DMS53 treated with DMSO at 0.1 percent for 48 hours (cell line): ENCODE results near the gene COL6A2.
"Not testable (repeated sequence)": the region's sequence is repeated elsewhere in the genome, so short reads cannot be mapped to it uniquely, and the experiment has no call there.

Source experiments
- DNase-seq: peaks from one replicate; lab custom pipeline; 2025; ENCODE audit not compliant: unreplicated experiment; lab: John Stamatoyannopoulos, UW

Gene COL6A2

DNA sequence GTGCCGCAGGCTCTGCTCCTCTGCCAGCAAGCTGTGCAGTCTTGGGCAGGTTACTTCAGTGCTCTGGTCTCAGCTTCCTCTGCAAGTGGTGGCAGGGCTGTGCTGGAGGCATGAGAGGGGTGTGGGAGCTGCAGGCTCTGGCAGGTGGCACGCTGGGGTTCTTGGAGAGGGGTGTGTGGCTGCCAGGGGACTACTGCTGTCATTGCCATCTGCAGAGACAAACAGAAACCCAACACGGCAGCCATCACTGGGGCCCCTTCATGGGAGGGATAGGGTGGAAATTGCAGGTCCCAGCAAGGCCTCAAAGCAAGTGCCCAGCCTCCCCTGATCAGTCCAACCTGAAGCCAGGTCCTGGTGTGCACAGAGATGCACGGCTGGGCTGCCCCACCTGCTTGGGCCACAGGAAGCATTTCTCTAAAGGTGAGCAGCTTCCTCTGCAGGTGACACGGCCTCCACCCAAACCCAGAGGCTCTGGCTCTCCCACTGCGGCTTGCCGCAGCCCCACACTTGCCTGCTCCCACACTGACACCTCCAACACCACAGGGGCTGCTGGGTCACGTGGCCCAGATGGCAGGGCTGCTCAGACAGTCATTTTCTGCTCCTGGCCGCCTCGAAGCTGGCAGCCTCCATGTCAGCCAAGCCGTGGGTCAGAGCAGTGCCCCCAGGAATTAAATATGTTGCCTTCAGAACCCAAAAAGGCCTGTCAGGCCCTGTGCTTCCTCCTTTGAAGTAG, 4.1 kb upstream of the COL6A2 start:
- no peak for DNase-seq

DNA sequence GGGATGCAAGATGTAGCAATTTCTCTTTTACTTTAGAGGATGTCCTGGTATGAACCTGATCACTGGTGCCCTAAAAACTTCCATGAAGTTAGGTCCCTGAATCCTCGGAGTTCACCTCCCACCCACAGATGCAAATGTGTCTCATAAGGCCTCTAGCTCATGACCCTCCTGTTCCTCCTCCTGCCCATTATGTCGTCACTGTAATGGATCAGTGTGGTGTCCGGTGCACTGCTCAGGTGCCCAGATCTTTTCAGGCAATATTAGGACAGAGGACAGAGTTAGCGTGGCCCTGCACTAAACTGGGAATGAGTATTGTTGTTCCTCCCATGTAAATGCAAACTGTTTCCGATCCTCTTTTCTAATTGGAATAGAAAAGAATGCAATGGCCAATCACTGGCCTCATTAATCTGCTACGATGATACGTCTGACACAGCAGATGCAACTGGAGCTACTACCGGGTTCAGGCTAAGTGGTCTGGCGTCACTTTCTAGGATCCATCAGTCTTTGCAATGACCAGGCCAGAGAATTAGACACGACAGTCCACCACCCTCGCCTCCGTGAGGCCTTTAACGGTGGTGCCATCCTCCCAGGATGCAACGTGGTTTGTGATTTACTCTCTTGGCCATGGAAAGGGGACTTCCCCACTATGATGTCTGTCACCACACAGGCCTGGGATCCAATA, 3.4 kb upstream of the COL6A2 start:
- DNase-seq = no peak

DNA sequence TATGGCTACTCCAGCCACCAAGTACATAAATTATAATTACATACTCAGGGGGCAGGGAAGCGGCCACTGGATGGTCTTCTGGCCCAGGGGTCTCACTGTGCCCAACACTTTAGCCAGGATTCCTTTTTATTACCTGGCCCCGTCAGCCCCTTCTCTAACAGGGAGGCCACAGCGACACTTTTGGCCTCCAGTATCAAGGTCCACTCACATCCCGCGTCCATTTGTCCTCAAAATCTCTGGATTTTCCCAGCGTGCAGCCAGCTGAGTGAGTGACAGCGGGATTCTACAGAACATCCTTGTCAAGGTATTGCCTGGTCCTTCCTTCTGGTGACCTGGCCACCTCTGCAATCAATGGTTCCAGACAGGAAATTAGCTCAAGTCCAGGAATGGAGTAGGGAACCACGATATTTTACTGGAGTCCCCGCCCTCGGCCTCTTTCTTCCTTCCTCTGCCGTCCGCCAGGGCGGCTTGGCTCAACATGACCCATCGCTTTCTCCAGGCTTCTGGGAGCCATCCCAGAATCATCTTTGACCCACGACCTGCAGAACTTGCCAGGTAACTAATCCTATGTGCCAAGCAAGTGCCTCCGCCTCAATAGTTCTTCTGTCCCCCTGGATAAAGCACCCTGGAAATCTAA, 2.7 kb upstream of the COL6A2 start:
- no peak for DNase-seq

DNA sequence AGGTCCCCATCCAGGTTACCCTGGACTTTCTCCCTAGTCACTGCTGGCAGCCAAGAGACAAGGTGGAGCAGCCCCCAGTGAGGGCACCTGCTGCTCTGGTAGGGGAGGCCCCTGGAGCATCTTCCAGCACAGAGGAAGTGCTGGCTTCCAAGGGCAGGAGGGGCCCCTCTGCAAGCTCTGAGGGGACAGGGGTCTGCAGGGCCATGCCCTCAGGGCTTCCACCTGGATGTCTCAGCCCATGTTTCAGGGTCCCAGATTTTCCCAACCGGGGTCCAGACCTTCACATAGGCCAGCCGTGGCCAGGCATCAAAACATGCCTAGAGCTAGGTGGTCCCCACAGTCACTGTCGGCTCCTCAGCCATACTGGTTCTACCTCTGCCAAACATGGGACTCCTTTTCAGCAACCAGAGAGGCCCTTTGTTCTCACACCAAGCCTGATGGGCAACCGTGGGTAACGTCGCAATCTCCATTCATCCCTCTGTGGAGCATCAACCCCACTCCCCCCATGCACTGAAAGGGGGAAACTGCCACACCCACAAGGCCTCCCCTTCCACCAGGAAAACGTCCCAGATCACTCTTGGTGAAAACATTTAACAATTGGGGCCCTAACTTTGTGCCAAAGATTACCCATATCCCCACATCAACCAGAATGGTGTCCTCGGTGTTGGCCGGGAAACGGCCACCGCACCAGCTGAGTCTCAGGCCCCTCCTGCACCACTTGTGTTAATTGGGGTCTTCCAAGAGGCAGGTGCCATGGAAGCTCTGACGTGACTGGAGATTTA, 1.9 kb upstream of the COL6A2 start:
- no peak for DNase-seq

DNA sequence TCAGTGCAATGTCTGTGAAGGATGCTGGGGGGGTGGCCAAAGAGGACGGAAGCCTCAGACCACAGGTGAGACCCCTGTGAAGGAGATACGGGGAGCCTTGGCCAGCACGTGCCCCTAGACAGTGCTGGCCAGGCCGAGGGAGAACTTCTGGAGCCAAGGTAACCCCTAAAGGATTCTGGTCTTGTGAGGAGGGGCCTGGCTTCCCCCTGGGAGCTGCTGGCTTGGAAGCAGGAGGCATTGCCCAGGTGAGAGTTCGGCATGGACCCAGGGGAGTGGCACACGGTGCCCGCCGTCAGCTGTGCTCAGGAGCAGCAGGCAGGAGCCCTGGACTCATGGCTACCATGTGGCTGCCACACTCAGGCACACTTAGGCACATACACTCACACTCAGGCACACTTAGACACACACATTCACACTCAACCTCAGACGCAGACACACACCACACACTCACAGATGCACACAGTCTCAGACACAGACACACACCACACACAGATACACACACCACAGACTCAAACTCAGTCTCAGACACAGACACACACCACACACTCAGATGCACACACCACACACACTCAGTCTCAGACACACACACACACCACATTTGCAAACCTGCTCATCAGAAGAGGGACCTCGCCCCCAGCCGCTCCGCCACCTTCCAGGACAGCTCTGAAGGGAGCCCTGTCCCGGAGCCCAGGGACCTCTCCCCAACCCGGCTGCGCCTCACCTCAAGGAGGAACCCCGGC, 1.1 kb upstream of the COL6A2 start:
- DNase-seq = no peak

DNA sequence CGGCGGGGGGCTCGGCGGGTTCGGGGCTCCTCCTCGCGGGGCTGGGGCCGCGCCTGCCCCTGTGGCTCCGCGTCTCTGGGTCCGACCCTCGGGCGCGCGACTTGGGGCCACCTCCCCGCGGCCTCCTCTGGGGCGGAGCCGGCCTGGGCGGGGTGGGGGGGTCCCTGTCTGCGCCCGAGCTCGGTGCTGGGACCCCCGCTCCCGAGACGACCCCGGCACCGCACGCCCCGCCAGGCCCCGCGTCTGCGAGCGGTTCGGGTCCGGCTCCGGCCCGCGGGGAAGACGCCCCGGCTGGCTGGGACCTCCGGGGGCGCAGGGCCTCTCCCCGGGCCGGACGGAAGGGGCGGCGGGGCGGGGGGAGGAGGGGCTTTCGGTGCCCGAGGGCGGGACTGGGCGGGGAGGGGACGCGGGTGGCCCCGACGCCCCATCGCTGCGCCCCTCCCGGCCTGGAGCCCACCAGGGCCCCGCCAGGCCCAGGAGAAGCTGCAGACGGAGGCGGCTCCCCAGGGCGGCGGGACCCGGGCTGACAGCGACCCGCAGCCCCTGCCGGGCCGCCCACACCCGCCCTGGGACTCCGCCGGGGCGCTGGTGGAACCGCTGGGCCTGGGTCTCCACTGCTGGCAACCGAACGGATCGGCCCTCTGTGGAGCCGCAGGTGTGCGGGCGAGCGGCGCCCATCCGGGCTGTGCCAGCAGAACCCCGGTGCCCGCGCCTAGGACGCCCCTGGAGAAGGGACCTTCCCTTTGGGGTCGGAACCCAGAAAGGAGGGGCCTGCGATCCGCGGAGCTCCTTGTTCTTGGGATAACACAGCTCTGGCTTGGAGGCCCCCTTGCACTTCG, 610 bp downstream of the COL6A2 start:
- DNase-seq = no peak

DNA sequence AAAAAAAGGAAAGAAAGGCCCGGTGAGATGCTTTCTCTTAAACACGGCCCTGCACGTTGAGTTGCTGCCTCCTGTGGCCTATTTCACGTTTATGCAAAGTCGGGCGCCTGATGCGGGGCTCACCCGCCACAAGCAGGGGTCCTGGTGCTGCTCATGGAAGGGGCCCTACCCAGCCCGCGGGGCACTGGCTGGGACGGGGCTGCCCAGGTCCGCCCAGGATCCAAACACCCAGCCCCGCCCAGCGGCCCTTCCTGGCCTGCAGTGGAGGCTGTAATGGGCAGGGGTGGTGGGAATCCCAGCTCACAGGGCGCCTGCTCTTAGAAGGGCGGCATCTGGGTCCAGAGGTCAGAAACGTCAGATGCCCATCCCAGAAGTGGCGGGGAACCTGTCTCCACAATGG, 1.6 kb downstream of the COL6A2 start:
- DNase-seq = no peak

DNA sequence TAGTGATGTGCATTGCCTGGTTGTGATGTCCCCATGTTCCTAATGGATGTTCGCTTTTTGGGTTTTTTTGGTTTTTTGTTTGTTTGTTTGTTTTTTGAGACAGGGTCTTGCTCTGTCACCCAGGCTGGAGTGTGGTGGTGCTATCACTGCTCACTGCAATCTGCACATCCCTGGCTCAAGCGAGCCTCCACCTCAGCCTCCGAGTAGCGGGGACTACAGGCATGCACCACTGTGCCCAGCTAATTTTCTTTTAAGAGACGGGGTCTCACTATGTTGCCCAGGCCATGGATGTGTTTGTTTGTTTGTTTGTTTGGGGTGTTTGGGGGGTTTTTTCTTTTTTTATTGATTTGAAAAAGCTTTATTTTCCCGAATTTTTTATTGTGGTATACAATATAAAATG, 2.1 kb downstream of the COL6A2 start:
- no peak for DNase-seq

DNA sequence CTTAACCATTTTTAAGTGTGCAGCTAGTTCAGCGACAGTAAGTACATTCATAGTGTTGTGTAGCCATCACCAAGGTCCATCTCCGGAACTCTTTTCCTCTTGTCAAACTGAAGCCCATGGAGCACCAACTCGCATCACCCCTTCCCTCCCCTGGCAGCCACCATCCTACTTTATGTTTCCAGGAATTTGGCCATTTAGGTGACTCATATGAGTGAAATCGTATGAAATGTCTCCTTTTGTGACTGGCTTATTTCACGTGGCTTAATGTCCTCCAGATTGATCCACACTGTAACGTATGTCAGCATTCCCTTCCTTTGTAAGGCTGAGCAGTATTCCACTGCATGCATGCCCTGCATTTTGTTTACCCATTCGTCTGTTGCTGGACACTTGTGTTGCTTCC, 2.5 kb downstream of the COL6A2 start:
- no peak for DNase-seq

DNA sequence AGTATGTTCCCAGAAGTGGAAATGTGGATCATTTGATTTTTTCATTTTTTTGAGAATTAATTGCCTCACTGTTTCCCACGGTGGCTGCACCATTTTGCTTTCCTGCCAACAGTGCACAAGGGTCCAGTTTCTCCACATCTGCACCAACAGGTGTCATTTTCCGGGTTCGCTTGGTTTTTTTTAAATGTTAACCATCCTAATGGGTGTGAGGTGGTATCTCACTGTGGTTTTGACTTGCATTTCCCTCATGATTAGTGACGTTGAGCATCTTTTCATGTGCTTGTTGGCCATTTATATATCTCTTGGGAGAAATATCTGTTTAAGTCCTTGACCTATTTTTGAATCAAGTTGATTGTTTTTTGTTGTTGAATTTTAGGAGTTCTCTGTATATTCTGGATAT, 3.0 kb downstream of the COL6A2 start:
- DNase-seq = no peak

DNA sequence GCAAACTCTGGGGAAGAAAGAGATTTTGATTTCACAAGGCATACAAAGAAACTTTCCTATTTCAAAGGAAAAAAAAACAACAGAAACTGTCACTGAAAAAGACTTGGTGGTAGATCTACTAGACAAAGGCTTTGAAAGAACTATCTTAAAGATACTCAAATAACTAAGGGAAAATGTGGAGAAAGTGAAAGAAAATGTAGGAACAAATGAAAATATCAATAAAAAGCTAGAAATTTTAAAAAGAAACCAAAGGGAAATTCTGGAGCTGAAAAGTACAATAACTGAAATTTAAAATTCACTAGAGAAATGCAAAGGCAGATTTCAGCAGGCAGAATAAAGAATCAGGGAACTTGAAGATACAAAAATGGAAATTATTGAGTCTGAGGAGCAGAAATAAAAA, 6.2 kb downstream of the COL6A2 start:
- no peak for DNase-seq

DNA sequence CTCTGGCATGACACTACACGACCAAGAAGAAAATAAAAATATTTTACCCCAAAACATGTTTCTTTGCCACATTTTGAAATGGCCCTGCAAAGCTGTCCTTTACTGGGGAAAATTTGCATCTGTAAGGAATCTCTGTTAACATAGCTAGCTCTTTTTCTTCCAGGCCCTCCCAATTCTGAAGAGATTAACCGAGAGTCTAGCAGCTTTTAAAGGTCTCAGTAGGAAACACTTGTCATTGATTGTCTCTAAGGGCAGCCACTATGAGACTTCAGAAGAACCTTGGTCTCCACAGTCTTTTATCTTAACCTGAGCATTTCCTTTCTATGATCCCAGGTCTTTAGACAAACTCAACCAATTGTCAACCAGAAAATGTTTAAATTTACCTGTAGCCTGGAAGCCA, 9.5 kb downstream of the COL6A2 start:
- not testable (repeated sequence) for DNase-seq

DNA sequence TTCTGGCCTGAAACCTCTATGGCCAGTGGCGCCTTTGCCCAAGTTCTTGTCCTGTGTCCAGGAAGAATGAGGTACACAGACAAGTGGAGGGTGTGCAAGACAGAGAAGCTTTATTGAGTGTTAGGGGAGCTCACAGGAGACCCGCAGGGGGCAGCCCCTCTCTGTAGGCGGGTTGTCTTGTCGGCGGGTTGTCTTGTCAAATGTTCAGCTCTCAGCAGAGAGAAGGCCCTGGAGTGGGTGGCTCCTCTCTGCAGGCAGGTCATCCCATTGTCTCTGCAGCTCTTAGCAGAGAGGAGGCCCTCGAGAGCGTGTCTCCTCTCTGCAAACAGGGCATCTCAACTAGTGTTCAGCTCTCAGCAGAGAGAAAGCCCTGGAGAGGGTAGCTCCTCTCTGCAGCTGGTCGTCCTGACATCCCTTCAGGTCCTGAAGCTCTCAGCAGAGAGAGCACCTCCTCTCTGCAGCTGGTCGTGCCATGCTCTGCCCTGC, 11.0 kb downstream of the COL6A2 start:
- DNase-seq = no peak

DNA sequence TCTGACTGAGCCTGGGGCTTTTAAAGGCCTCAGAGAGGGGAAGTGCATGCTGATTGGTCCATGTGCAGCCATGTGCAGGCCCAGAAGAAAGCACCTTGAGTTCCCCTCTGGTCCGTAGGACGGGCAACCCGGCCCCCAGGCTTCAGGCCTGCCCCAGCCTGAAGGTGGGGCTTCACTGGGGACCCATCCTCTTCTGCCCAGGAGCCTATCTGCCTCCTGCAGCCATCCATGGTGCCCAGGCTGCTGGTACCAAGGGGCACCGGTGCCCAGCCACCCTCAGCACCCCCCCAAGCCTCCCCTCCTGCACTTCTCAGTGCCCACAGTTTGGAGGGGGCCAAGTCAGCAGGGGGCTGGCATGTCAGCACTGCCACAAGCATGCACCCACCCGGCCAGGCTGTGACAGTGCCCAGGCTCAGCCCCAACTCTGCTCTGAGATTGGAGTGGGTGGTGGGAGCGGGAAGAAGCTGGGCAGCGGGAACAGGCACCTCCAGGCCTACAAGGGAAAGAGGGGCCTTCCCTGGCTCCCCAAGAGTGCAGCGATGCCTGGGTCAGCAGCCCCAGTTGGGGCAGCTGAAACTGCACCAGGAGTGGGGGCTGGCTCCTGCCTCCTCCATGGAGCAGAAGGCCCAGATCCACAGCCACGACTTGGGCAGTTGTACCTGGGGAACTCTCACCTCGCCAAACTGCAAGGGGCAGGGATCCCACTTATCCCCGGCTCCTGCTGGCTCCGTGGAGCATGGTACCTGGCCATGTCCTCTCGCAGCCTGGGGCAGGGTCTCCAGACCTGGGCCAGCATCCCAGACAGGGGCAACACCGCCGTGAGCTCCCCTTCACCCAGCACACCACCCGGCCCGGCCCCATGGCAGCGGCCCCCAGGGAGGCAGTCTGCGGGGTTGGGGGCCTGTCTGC, 11.7 kb downstream of the COL6A2 start:
- no peak for DNase-seq

DNA sequence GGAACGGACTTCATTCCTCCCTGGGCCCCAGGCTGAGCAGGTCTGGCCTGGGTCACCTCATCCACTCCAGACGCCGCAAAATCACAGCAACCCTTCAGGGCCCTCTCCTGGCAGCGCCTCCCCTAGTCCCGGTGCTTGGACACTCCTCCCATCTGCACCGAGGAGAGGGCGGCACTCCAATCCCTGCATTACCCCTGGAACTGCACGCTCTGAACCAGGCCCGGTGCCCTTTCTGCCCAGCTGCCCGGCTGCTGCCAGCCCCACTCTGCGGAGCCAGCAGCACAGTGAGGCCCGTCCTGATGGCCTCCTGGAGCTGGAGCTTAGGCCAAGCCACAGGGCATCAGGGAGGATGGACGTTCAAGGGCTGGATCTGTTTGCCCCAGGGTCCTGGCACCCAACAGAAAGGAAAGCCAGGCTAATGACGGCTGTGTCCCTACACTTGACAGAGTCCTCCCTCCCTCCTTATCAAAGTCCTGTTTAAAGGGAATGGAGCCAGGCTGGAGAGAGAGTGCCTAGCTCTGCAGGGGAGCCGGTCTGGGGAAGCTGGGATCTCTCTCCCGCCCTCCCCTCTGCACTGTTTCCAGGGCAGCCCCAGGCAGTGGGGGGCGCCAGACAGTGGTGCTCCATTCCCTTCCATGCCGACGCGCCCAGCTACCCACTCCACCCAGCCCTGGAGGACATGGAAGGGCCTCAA, 12.7 kb downstream of the COL6A2 start:
- no peak for DNase-seq

DNA sequence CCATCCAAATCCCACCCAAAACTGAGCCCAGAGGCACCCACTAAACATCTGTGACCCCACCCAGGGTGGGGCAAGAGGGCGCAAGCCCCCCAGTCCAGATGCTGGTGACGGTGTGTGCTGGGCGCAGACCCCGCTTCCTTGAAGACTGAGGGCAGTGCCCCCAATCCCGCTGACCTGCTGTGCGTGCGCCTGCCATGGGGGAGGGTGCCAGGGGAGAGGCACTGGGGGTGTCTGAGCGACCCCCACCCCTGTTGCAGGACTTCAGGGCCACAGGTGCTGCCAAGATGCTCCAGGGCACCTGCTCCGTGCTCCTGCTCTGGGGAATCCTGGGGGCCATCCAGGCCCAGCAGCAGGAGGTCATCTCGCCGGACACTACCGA, 13.3 kb downstream of the COL6A2 start:
- no peak for DNase-seq

DNA sequence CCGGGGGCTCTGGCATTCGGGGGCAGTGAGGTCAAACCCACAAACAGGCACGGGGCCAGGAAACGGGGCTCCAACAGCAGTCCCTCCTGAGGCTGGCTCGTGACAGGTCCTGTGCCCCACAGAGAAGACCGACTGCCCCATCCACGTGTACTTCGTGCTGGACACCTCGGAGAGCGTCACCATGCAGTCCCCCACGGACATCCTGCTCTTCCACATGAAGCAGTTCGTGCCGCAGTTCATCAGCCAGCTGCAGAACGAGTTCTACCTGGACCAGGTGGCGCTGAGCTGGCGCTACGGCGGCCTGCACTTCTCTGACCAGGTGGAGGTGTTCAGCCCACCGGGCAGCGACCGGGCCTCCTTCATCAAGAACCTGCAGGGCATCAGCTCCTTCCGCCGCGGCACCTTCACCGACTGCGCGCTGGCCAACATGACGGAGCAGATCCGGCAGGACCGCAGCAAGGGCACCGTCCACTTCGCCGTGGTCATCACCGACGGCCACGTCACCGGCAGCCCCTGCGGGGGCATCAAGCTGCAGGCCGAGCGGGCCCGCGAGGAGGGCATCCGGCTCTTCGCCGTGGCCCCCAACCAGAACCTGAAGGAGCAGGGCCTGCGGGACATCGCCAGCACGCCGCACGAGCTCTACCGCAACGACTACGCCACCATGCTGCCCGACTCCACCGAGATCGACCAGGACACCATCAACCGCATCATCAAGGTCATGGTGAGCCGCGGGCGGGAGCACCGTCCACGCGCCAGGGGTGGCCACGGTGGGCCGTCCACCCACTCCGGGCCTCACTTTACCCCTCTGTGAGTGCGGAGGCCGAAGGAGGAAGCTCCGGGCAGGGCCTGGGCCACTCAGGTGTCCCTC, 14.2 kb downstream of the COL6A2 start:
- no peak for DNase-seq
